ENCODE results near the gene SLC35E2B.
"Not testable (repeated sequence)": the region's sequence is repeated elsewhere in the genome, so short reads cannot be mapped to it uniquely, and the experiment has no call there.

DNA sequence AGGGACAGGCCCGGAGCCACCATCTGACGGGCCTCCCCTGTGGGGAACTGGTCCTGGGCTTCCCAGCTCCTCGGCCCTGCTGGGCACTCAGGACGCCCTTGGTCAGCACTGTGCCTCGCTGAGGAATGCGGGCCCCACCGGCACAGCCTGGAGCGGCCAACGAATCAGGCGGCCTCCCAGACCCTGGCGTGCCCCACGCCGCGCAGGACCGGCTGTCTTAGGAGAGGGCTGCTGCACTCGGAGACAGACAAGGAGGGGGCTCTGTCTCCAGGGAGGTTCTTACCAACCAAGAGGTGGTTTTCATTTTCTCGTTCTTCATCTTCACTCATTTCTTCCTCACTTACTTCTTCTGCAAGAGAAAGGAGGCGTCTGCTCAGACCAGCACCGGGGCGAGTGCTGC, 15.3 kb upstream of the SLC35E2B start:
- not testable (repeated sequence) for TF ChIP-seq POLR2A, CTCF (IDR thresholded peaks at IDR 0.05)

All from testis (tissue), 2 donors.